ENCODE data around the gene STAT5B. TPM values are rescaled to one million over a fixed set of nuclear protein-coding genes. Genes with fewer than 3 reads are reported as not detected.
A peak's percentile ranks its signal among the peaks of the same experiment; 100 is the strongest.

The STAT5B gene
- total RNA-seq, 2 donors from 2014 or later = 31.4 to 49.1 TPM

DNA sequence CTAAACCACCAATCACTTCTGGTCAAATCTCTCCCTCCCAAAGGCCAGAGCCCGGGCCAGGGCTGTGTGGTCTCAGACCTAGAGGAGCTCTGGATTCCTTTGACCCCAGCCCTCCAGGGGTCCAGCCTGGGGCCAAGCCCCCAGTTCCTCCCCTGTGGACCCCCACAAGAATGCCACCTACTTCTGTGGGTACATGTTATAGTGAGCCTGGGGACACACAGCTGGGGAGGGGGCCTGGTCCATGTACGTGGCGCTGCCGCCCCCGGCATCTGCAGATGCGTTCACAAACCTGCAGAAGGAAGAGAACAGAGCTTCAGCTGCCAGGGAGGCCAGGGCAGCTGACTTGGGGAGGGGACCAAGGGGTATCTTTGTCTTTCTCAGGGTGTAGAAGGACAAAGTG lies 74.0 kb downstream of the STAT5B start:
- no peak for DNase-seq (ENCODE audit: low spot score)
- TF ChIP-seq CTCF (IDR thresholded peaks at IDR 0.05) = no peak
- H3K27ac ChIP-seq = no peak overlapping the region
- H3K36me3 ChIP-seq = peaks cover 42% of the 10 kb centered on the region
- no peaks in the 10 kb centered on the region for H3K27me3 ChIP-seq
- no peak overlapping the region for H3K4me3 ChIP-seq
- no peaks in the 10 kb centered on the region for H3K9me3 ChIP-seq
- H3K4me1 ChIP-seq = peaks cover 0 to 18% of the 10 kb centered on the region in 2 donors

- Histone ChIP-seq H3K27me3 (no peaks in the 10 kb centered on the region), H3K4me3 (no peak overlapping the region), H3K9me3 (no peaks in the 10 kb centered on the region), H3K4me1 (peaks cover 0 to 18% of the 10 kb centered on the region in 2 donors), H3K27ac (peak overlapping the region in 1 of 2 donors; percentile 59), H3K36me3 (peaks cover 35% of the 10 kb centered on the region)
- DNase-seq (ENCODE audit: low spot score) = no peak
- TF ChIP-seq CTCF (IDR thresholded peaks at IDR 0.05) = no peak
Observed at GRCh38 chr17:42201458-42201772, 74.8 kb downstream of the STAT5B start.

DNA sequence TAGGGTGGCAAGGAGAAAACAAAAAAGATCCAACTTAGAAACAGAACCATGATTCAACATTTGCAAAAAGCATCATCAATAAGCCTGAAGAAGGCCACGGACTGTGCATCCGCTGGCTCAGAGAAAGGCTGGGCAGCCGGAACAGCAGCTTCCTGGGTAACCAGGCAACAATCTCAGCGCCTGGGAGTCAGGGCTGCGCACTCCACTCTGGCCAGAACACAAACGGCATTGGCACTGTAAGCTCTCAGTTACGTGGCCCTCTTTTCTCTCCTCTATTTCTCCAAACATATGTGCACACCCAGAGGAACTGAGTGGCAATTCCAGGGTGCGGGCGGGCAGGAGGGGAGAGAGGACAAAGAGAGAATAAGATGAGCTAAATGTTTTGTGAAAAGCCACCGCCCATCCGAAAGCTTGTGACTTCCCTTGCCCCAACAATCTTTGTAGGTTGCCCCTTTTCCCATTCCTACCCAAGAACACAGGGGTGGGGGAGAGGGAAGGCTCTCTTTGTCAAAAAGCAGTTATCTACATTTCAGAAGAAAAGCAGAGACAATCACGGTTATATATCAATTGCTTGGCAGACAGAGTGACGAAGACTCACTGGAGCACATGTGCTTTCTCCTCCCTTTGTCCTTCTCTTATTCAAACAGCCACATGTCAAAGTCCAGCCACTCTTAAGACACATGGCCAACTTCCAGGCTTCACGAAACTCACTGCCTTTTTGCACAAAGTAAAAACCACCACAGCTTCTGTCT lies 75.3 kb downstream of the STAT5B start:
- peaks cover 30% of the 10 kb centered on the region for H3K36me3 ChIP-seq
- peak overlapping the region; percentile 23 to 59 for H3K27ac ChIP-seq
- no peaks in the 10 kb centered on the region for H3K27me3 ChIP-seq
- peaks cover 0 to 18% of the 10 kb centered on the region in 2 donors for H3K4me1 ChIP-seq
- peak; percentile 74 for DNase-seq (ENCODE audit: low spot score)
- H3K9me3 ChIP-seq = no peaks in the 10 kb centered on the region
- TF ChIP-seq CTCF (IDR thresholded peaks at IDR 0.05) = no peak
- no peak overlapping the region for H3K4me3 ChIP-seq

GRCh38 chr17:42199416-42200011 lies 76.7 kb downstream of the STAT5B start:
- Histone ChIP-seq H3K4me1 (peaks cover 0 to 22% of the 10 kb centered on the region in 2 donors), H3K27ac (no peak overlapping the region), H3K4me3 (no peak overlapping the region), H3K36me3 (peaks cover 17% of the 10 kb centered on the region), H3K27me3 (no peaks in the 10 kb centered on the region), H3K9me3 (no peaks in the 10 kb centered on the region)
- TF ChIP-seq CTCF (IDR thresholded peaks at IDR 0.05) = no peak
- no peak for DNase-seq (ENCODE audit: low spot score)

- no peaks in the 10 kb centered on the region for H3K27me3 ChIP-seq
- TF ChIP-seq CTCF (IDR thresholded peaks at IDR 0.05) = no peak
- peak overlapping the region in 1 of 2 donors; percentile 33 for H3K27ac ChIP-seq
- peaks cover 11% of the 10 kb centered on the region for H3K36me3 ChIP-seq
- H3K4me1 ChIP-seq = peaks cover 0 to 25% of the 10 kb centered on the region in 2 donors
- no peak for DNase-seq (ENCODE audit: low spot score)
- no peak overlapping the region for H3K4me3 ChIP-seq
- H3K9me3 ChIP-seq = no peaks in the 10 kb centered on the region
Observed at GRCh38 chr17:42198897-42199296, 77.3 kb downstream of the STAT5B start.

All from right atrium auricular region (tissue), 2 donors.